CD4-positive, alpha-beta T cell treated with Interleukin-2 at 100 ng/mL for 4 hours (primary cell): Measurements from ENCODE around the gene CFAP157.

Experiments
- DNase-seq: peaks from one replicate; pipeline ENCODE4 v3.0.0-alpha.2; 2020; ENCODE audit warnings: low spot score

Gene CFAP157

GRCh38 chr9:127706836-127707241 is at the start of gene CFAP157:
CFAP157 (plus strand) TSS chr9:127706988; CDS start chr9:127707032, 44 bp downstream.
- no peak for DNase-seq

- no peak for DNase-seq
These were observed 48.4 kb upstream of the CFAP157 start for GRCh38 chr9:127658428-127658827.

GRCh38 chr9:127660886-127661741 is 45.7 kb upstream of the CFAP157 start:
- DNase-seq = no peak

GRCh38 chr9:127662617-127663016 is 44.2 kb upstream of the CFAP157 start:
- no peak for DNase-seq

GRCh38 chr9:127664324-127664677 is 42.5 kb upstream of the CFAP157 start:
- no peak for DNase-seq

GRCh38 chr9:127664678-127665507 is 41.9 kb upstream of the CFAP157 start:
- no peak for DNase-seq

- no peak for DNase-seq
These were observed 39.5 kb upstream of the CFAP157 start for GRCh38 chr9:127667127-127667844.

GRCh38 chr9:127667906-127668305 is 38.9 kb upstream of the CFAP157 start:
- DNase-seq = no peak

GRCh38 chr9:127673234-127673633 is 33.6 kb upstream of the CFAP157 start:
- no peak for DNase-seq

GRCh38 chr9:127676638-127677037 is 30.1 kb upstream of the CFAP157 start:
- no peak for DNase-seq

GRCh38 chr9:127679506-127679905 is 27.3 kb upstream of the CFAP157 start:
- DNase-seq = no peak

GRCh38 chr9:127680226-127680625 is 26.6 kb upstream of the CFAP157 start:
- no peak for DNase-seq

- DNase-seq = no peak
These were observed 25.9 kb upstream of the CFAP157 start for GRCh38 chr9:127680846-127681245.

GRCh38 chr9:127682351-127683136 is 24.2 kb upstream of the CFAP157 start:
- DNase-seq = no peak

- DNase-seq = no peak
These were observed 23.1 kb upstream of the CFAP157 start for GRCh38 chr9:127683723-127684122.

- no peak for DNase-seq
These were observed 22.2 kb upstream of the CFAP157 start for GRCh38 chr9:127684576-127684975.

GRCh38 chr9:127686461-127687393 is 20.1 kb upstream of the CFAP157 start:
- DNase-seq = no peak

- DNase-seq = no peak
These were observed 17.3 kb upstream of the CFAP157 start for GRCh38 chr9:127689329-127690000.

- DNase-seq = no peak
These were observed 16.1 kb upstream of the CFAP157 start for GRCh38 chr9:127690735-127691134.

GRCh38 chr9:127692071-127692470 is 14.7 kb upstream of the CFAP157 start:
- no peak for DNase-seq
